ENCODE measurements around the gene GPD1. TPM values are rescaled to one million over a fixed set of nuclear protein-coding genes. Genes with fewer than 3 reads are reported as not detected.

The GPD1 gene
- total and polyA plus RNA-seq, 9 of the 15 experiments (the other 6 are each of a cell fraction or from before 2014, with no cell fraction given): 0.13 to 1.00 (median 0.55) TPM

DNA sequence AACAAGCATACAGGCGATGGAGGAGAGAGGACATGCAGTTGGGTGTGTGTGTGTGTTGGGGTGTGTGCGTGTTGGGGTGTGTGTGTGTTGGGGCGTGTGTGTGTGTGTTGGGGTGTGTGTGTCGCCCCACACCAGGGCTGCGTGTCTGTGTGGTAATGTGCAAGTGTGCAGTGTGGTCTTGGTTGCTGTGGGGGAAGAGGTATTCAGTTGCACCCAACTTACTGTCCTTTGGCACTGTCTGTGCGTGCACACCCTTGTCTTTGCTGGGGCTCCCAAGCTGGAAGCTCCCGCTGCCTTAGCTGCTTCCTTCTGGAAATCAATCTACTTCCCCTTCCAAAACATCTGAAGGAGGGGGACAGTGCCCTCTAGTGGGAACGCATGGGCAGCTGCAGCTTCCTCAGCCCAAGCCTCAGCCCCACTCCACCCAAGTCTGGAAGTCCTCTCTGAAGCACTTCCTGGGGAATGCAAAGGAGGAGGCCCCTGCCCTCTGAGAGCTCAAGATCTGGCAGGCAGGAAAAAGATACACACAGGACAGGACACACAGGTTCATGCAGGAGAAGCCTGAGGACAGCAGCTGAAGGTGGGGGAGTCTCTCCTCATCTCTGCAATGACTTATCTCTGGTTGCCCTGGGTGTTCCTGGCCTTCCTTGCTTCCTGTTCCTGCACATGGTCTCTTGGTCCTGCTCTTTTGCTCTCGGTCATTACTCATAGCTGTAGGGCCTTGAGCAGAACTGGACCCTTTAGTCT is 33.3 kb upstream of the GPD1 start (continued):
- TF ChIP-seq ZNF696 (CRISPR knock-in tag; conservative IDR thresholded peaks at IDR 0.05) (no peak), ZNF324 (CRISPR knock-in tag; IDR thresholded peaks at IDR 0.05) (no peak), SMARCB1 (IDR thresholded peaks at IDR 0.05; ENCODE audit: insufficient read length, low read depth) (no peak), PURB (CRISPR knock-in tag; IDR thresholded peaks at IDR 0.05; ENCODE audit: low read depth) (no peak), ZC3H11A (IDR thresholded peaks at IDR 0.05; ENCODE audit: low read depth, low read length) (no peak), PHF8 (IDR thresholded peaks at IDR 0.05; ENCODE audit: borderline replicate concordance, low read length) (no peak; the same call in 1 of the 2 replicates), STAT5A (IDR thresholded peaks at IDR 0.05; ENCODE audit: borderline replicate concordance, low read length) (no peak), SNRNP70 (optimal IDR thresholded peaks at IDR 0.05; ENCODE audit: low read depth, low read length) (no peak), GATA2 (CRISPR knock-in tag; IDR thresholded peaks at IDR 0.05) (no peak), ZNF197 (CRISPR knock-in tag; IDR thresholded peaks at IDR 0.05; ENCODE audit: low read depth) (no peak), ARHGAP35 (IDR thresholded peaks at IDR 0.05; ENCODE audit: partially characterized antibody) (no peak), NR4A1 (CRISPR knock-in tag; IDR thresholded peaks at IDR 0.05) (no peak), NR4A1 (tag; IDR thresholded peaks at IDR 0.05) (no peak), PHF21A (IDR thresholded peaks at IDR 0.05; ENCODE audit: borderline replicate concordance, low read depth) (no peak), ZC3H8 (IDR thresholded peaks at IDR 0.05) (no peak), RCOR1 (IDR thresholded peaks at IDR 0.05; ENCODE audit: borderline replicate concordance in 1 of 2, low read depth in 2 of 2, low read length in 2 of 2) (peak in 1 of 2 experiments; percentile 40; a peak in 1 of 4 replicates), RHOXF2B (CRISPR knock-in tag; conservative IDR thresholded peaks at IDR 0.05) (no peak), ZNF586 (CRISPR knock-in tag; conservative IDR thresholded peaks at IDR 0.05) (no peak), ARID2 (IDR thresholded peaks at IDR 0.05) (no peak; the same call in 1 of the 2 replicates), CBFA2T3 (IDR thresholded peaks at IDR 0.05) (peak; percentile 53), ZNF699 (CRISPR knock-in tag; IDR thresholded peaks at IDR 0.05; ENCODE audit: insufficient replicate concordance) (no peak), NFRKB (IDR thresholded peaks at IDR 0.05; ENCODE audit: low read depth) (no peak), ELF4 (CRISPR knock-in tag; IDR thresholded peaks at IDR 0.05) (no peak), ZNF253 (CRISPR knock-in tag; conservative IDR thresholded peaks at IDR 0.05) (no peak), ZSCAN32 (CRISPR knock-in tag; IDR thresholded peaks at IDR 0.05) (no peak)
- TF ChIP-seq, protein P1, sequence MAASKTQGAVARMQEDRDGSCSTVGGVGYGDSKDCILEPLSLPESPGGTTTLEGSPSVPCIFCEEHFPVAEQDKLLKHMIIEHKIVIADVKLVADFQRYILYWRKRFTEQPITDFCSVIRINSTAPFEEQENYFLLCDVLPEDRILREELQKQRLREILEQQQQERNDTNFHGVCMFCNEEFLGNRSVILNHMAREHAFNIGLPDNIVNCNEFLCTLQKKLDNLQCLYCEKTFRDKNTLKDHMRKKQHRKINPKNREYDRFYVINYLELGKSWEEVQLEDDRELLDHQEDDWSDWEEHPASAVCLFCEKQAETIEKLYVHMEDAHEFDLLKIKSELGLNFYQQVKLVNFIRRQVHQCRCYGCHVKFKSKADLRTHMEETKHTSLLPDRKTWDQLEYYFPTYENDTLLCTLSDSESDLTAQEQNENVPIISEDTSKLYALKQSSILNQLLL (CRISPR knock-in tag; IDR thresholded peaks at IDR 0.05; ENCODE audit: borderline replicate concordance): no peak
- TF ChIP-seq, protein P2, sequence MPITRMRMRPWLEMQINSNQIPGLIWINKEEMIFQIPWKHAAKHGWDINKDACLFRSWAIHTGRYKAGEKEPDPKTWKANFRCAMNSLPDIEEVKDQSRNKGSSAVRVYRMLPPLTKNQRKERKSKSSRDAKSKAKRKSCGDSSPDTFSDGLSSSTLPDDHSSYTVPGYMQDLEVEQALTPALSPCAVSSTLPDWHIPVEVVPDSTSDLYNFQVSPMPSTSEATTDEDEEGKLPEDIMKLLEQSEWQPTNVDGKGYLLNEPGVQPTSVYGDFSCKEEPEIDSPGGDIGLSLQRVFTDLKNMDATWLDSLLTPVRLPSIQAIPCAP (CRISPR knock-in tag; IDR thresholded peaks at IDR 0.05; ENCODE audit: borderline replicate concordance): no peak
- TF ChIP-seq, protein P3, sequence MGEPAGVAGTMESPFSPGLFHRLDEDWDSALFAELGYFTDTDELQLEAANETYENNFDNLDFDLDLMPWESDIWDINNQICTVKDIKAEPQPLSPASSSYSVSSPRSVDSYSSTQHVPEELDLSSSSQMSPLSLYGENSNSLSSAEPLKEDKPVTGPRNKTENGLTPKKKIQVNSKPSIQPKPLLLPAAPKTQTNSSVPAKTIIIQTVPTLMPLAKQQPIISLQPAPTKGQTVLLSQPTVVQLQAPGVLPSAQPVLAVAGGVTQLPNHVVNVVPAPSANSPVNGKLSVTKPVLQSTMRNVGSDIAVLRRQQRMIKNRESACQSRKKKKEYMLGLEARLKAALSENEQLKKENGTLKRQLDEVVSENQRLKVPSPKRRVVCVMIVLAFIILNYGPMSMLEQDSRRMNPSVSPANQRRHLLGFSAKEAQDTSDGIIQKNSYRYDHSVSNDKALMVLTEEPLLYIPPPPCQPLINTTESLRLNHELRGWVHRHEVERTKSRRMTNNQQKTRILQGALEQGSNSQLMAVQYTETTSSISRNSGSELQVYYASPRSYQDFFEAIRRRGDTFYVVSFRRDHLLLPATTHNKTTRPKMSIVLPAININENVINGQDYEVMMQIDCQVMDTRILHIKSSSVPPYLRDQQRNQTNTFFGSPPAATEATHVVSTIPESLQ (CRISPR knock-in tag; IDR thresholded peaks at IDR 0.05): no peak
